PC-9 (cell line): Measurements from ENCODE around the gene CAPN13. TPM values are rescaled to one million over a fixed set of nuclear protein-coding genes. Genes with fewer than 3 reads are reported as not detected.

Source experiments
- BruUV-seq: library from RNA; stranded (reverse); fragments of 400-500 nt; replicated peaks from 2 replicates; lab custom pipeline; 2021; lab: Mats Ljungman, UMichigan
- CTCF ChIA-PET: fragments of 300-600 bp; sonication (Branson Sonifier 250); formaldehyde crosslinking; loops from one replicate; lab custom pipeline; 2022; ENCODE audit warnings: antibody characterized with exemption; lab: Charles Lee
- POLR2A ChIA-PET: fragments of 300-600 bp; sonication (Branson Sonifier 250); formaldehyde crosslinking; loops from one replicate; lab custom pipeline; 2022; ENCODE audit warnings: antibody characterized with exemption; ENCODE audit not compliant: unreplicated experiment; lab: Charles Lee
- DNase-seq, 2 experiments: peaks; one replicate each; pipeline versions ENCODE4 v3.0.0 to v3.0.0-alpha.2; 2015 to 2022; ENCODE audit warnings: mixed read lengths in 1 of 2
- H2AFZ ChIP-seq: fragments of 200-600 bp; sonication (generic); 2 replicates; pipeline ENCODE4 v1.8.1; 2017; ENCODE audit warnings: antibody characterized with exemption
- H3F3A ChIP-seq: fragments of 200-600 bp; sonication (generic); 2 replicates; pipeline ENCODE4 v1.8.1; 2017; ENCODE audit warnings: antibody characterized with exemption, mild to moderate bottlenecking, low read depth; ENCODE audit not compliant: insufficient read depth
- H3K27ac ChIP-seq: fragments of 200-600 bp; sonication (generic); 2 replicates; pipeline ENCODE4 v1.6.1; 2016; ENCODE audit warnings: mixed run types
- H3K27me3 ChIP-seq: fragments of 200-600 bp; sonication (generic); 2 replicates; pipeline ENCODE4 v1.6.1; 2016; ENCODE audit warnings: low read depth, mixed run types; ENCODE audit not compliant: insufficient read depth
- H3K36me3 ChIP-seq: fragments of 200-600 bp; sonication (generic); 2 replicates; pipeline ENCODE4 v1.6.1; 2016; ENCODE audit warnings: low read depth, mixed run types
- H3K4me1 ChIP-seq: fragments of 200-600 bp; sonication (generic); replicated peaks from 2 replicates; pipeline ENCODE4 v1.6.1; 2016; ENCODE audit warnings: mixed run types; ENCODE audit not compliant: insufficient read depth
- H3K4me2 ChIP-seq: fragments of 200-600 bp; sonication (generic); 2 replicates; pipeline ENCODE4 v1.6.1; 2017; ENCODE audit warnings: mixed run types
- H3K4me3 ChIP-seq: fragments of 200-600 bp; sonication (generic); 2 replicates; pipeline ENCODE4 v1.6.1; 2016; ENCODE audit warnings: mixed run types
- H3K79me2 ChIP-seq: fragments of 200-600 bp; sonication (generic); 2 replicates; pipeline ENCODE4 v1.6.1; 2017; ENCODE audit warnings: low read depth, mixed run types
- H3K9me2 ChIP-seq: fragments of 200-600 bp; sonication (generic); 2 replicates; pipeline ENCODE4 v1.8.1; 2017; ENCODE audit warnings: mild to moderate bottlenecking; ENCODE audit not compliant: insufficient read depth
- H3K9me3 ChIP-seq: fragments of 200-600 bp; sonication (generic); 2 replicates; pipeline ENCODE4 v1.8.1; 2016; ENCODE audit warnings: low read depth; ENCODE audit not compliant: insufficient read depth
- H4K20me1 ChIP-seq: fragments of 200-600 bp; sonication (generic); 2 replicates; pipeline ENCODE4 v1.8.1; 2017; ENCODE audit not compliant: insufficient read depth
- EZH2 ChIP-seq: fragments of 200-600 bp; sonication (generic); IDR thresholded peaks from 2 replicates; pipeline ENCODE4 v1.8.0; 2017; ENCODE audit warnings: antibody characterized with exemption, low read depth
- intact Hi-C: fragments of 100-400 bp; cut with micrococcal nuclease; formaldehyde crosslinking; loops from one replicate; pipeline ENCODE4 v1.10.0; 2022; ENCODE audit not compliant: unreplicated experiment
- total RNA-seq: library from RNA; stranded (reverse); gene quantifications from 2 replicates; pipeline ENCODE4 v1.2.3, GENCODE V29; 2021
- TF ChIP-seq, protein P1 (sequence below): fragments of 200-600 bp; sonication (generic); conservative IDR thresholded peaks from 2 replicates; pipeline ENCODE4 v1.6.1; 2017; ENCODE audit warnings: mixed run types, antibody characterized with exemption, mild to moderate bottlenecking, moderate library complexity

CAPN13 gene
- total RNA-seq, 1 experiment from 2014 or later = 1.5 TPM

DNA sequence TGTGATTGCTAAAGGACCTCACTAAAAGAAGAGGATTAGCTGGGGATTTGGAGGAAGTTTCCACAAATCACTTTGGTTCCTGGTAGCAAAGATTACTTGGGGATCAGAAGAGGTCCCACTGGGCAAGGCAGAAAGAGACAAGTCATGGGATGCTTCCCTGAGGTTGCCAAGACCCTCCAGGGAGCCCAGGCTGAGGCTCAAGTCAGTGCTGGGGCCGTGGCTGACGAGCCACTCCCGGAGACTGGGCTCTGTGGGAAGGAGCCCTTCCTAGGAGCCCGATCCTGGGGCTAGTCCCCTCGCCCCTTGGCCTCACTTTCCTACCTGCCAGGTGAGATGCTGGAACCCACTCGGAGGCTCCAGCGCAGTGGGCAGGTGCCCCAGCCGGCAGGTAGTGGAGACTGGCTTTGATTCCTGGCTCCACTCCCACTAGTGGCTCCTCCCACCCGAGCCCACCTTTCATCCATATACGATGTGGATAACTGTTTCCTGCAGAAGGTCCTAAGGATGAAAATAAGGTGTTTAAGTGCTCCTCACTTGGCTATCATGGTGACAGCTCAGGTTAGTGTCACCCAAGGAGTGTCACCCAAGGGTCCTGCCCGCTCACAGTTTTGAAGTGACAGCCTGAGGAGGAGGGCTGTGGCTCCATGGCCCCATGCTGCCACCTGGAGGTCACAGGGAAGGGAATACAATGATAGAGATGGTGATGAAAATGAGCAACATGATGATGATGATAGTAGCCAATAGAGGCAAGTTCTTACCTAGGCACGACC, 100.5 kb downstream of the CAPN13 start:
- ChIA-PET CTCF (interaction anchor here (0.6 to 3.5 kb wide), 4 partner anchors 248 to 554 kb away, joined by 3 to 23 read pairs (median 10); no protein-coding TSS in a partner anchor), POLR2A (interaction anchor here (0.6 kb wide), 1 partner anchor 107 kb away, joined by 6 read pairs; no protein-coding TSS in a partner anchor)
- Histone ChIP-seq H3K9me3 (peaks cover 15% of the 10 kb centered on the region), H3K9me2 (no peaks in the 10 kb centered on the region), H3K27ac (no peak overlapping the region), H3K27me3 (no peaks in the 10 kb centered on the region), H3K36me3 (no peaks in the 10 kb centered on the region), H4K20me1 (no peaks in the 10 kb centered on the region), H3K4me3 (no peak overlapping the region), H2AFZ (no peak overlapping the region), H3F3A (no peaks in the 10 kb centered on the region), H3K79me2 (no peaks in the 10 kb centered on the region), H3K4me2 (no peak overlapping the region), H3K4me1 (no peaks in the 10 kb centered on the region)
- DNase-seq = peak; percentile 42 to 65
- no TSS peak for BruUV-seq
- intact Hi-C loops = loop anchor here (1.0 to 10.0 kb wide), 5 partner anchors 344 to 616 kb away; no protein-coding TSS in a partner anchor
- TF ChIP-seq, protein P1, sequence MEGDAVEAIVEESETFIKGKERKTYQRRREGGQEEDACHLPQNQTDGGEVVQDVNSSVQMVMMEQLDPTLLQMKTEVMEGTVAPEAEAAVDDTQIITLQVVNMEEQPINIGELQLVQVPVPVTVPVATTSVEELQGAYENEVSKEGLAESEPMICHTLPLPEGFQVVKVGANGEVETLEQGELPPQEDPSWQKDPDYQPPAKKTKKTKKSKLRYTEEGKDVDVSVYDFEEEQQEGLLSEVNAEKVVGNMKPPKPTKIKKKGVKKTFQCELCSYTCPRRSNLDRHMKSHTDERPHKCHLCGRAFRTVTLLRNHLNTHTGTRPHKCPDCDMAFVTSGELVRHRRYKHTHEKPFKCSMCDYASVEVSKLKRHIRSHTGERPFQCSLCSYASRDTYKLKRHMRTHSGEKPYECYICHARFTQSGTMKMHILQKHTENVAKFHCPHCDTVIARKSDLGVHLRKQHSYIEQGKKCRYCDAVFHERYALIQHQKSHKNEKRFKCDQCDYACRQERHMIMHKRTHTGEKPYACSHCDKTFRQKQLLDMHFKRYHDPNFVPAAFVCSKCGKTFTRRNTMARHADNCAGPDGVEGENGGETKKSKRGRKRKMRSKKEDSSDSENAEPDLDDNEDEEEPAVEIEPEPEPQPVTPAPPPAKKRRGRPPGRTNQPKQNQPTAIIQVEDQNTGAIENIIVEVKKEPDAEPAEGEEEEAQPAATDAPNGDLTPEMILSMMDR = peak; percentile 85
- TF ChIP-seq EZH2 = no peak

DNA sequence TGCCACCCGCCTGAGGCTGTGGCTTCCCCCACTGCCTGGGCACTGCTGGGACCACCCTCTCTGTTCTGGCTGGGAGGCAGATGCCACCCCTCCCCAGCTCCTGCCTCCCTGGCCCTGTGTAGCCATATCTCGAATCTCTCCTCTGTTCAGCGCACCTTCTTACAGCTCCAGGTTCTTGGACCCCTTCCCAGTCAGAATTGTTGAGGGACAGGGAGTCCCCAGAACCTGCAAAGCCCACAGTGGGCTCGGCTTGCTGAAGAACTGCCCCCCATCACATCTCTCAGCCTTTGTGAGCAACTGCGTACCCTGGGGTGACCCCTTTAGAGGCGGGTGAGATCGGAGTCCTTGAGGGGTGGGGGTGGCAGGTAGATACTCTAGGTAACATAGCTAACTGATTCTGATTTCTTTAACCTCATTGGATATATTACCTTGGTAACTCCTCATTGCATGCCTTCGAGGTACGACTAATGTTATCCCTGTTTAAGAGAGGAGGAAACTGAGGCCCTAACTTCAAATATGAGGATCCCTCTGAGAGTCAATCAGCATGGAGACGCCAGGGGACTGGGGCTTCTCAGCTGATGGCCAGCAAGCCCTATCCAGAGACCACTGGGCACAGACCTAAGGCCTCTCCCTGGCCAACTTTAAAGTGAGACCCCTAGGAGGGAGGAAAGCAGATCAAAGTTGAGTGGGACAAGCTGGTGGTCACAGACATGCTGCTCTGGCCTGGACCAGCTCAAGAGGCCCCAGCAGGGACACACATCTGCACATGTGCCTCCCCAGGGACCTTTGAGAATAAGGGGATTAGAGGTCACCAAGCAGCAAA, 101.3 kb downstream of the CAPN13 start:
- no TSS peak for BruUV-seq
- intact Hi-C loops = loop anchor here (10.0 kb wide), 1 partner anchor 431 kb away; no protein-coding TSS in a partner anchor
- DNase-seq = no peak
- Histone ChIP-seq H4K20me1 (no peaks in the 10 kb centered on the region), H3K4me1 (no peaks in the 10 kb centered on the region), H3K27ac (no peak overlapping the region), H3K9me2 (no peaks in the 10 kb centered on the region), H3K9me3 (peaks cover 19% of the 10 kb centered on the region), H3F3A (no peaks in the 10 kb centered on the region), H2AFZ (no peak overlapping the region), H3K27me3 (no peaks in the 10 kb centered on the region), H3K79me2 (no peaks in the 10 kb centered on the region), H3K4me3 (no peak overlapping the region), H3K4me2 (no peak overlapping the region), H3K36me3 (no peaks in the 10 kb centered on the region)
- TF ChIP-seq EZH2 = no peak
- TF ChIP-seq, protein P1 = no peak
- ChIA-PET CTCF (interaction anchor here (1.1 to 3.5 kb wide), 3 partner anchors 247 to 541 kb away, joined by 3 to 23 read pairs (median 5); no protein-coding TSS in a partner anchor), POLR2A (interaction anchor here (0.6 kb wide), 1 partner anchor 106 kb away, joined by 6 read pairs; no protein-coding TSS in a partner anchor)

DNA sequence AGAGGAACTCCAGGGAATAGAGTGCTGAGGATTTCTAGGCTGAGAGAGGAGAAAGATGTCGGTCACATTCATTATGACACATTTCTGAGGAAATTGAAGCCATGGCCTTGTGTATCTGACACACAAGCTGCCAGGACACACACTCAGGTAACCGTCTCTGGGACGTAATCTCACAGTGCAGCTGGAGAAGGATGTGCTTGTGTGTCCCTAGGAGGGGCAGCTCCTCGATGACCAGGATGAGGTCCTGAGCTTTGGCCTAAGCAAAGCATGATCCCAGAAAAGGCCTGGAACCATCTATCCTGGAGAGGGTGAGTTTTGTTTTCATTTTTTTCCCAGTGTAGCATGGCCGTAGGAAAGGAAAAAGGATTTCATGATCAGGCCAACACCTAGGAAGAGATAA, 102.2 kb downstream of the CAPN13 start:
- Histone ChIP-seq H3K9me3 (peaks cover 15% of the 10 kb centered on the region), H3K9me2 (no peaks in the 10 kb centered on the region), H2AFZ (no peak overlapping the region), H3K27me3 (no peaks in the 10 kb centered on the region), H3K4me1 (no peaks in the 10 kb centered on the region), H3K79me2 (no peaks in the 10 kb centered on the region), H3K4me2 (no peak overlapping the region), H3K4me3 (no peak overlapping the region), H3K36me3 (no peaks in the 10 kb centered on the region), H3K27ac (no peak overlapping the region), H4K20me1 (no peaks in the 10 kb centered on the region), H3F3A (no peaks in the 10 kb centered on the region)
- no peak for TF ChIP-seq EZH2
- TF ChIP-seq, protein P1 = no peak
- intact Hi-C loops = loop anchor here (10.0 kb wide), 1 partner anchor 430 kb away; no protein-coding TSS in a partner anchor
- ChIA-PET POLR2A (no interaction called here), CTCF (interaction anchor here (3.5 kb wide), 1 partner anchor 540 kb away, joined by 23 read pairs; no protein-coding TSS in a partner anchor)
- no TSS peak for BruUV-seq
- DNase-seq = no peak
